NCI-H446 treated with DMSO at 0.1 percent for 48 hours (cell line): ENCODE measurements around the gene HES5.
"Not testable (repeated sequence)": the region's sequence is repeated elsewhere in the genome, so short reads cannot be mapped to it uniquely, and the experiment has no call there.

Experiments
- DNase-seq: peaks from one replicate; lab custom pipeline; 2025; lab: John Stamatoyannopoulos, UW

The HES5 gene

GRCh38 chr1:2529784-2530512, at the start of gene HES5:
Gene HES5, minus strand, starts transcription at chr1:2530263. Its CDS starts 99 bp downstream, at chr1:2530164.
- no peak for DNase-seq

DNA sequence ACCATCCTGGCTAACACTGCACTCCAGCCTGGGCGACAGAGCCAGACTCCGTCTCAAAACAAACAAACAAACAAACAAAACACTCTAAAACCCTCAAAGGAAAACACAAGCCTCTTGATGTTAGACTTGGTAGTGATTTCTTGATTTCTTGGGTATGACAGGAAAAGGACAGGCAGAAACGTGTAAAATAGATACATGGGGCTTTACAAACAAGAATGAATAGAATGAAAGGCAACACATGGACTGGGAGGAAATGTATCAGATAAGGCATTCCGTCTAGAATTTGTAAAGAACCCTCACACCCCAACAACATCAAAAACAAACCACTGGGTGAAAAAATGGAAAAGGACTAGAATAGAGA, 48.7 kb upstream of the HES5 start:
- DNase-seq: no peak

- DNase-seq: not testable (repeated sequence)
Observed at GRCh38 chr1:2577565-2578075, 47.6 kb upstream of the HES5 start.

GRCh38 chr1:2575801-2576663, 46.0 kb upstream of the HES5 start:
- DNase-seq: no peak

- DNase-seq: no peak
Observed at GRCh38 chr1:2574350-2574749, 44.3 kb upstream of the HES5 start.

DNA sequence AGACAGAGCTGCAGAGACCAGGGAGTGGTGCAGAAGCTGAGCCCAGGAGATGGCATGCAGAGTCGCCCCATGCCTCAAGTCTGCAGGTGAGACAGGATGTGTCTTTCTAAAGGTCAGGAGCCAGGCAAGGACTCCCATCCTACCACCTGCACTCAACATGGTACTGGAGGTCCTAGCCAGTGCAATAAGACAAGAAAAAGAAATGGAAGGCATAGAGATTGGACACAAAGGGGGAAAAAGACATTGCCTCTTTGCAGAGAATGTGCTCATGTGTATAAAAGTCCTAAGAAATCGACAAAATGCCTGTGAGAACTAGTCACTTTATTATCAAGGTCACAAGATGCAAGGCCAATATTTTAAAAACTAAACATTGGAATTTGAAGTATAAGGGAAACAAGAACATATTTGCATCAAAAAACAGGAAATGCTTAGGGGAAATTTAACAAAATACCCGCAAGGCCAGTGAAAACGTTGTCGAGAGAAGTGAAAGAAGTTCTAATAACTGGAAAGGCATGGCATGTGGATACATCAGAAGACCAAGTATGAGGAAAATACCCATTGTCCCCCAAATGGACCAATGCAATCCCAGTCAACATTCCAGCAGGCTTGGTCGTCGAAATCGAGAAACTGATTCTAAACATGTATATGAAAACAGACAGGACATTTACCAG, 43.3 kb upstream of the HES5 start:
- DNase-seq: no peak

DNA sequence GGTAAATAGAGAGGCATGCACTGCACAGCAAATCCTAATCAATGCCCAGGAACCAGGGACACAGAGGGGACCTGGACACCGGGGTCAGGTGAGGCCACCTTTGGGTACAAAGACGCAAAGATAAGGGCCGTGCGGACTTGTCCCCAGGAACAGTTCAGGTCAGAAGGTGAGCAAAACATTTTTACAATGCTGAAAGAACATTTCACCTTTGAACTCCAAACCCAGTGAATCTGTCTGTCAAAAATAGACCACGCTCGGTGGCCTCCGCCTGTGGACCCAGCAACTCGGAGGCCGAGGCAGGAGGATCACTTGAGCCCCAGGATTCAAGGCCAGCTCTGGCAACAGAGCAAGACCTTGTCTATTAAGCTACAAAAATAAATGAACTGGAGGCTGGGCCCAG, 41.3 kb upstream of the HES5 start:
- DNase-seq: no peak

- DNase-seq: no peak
Observed at GRCh38 chr1:2570332-2570731, 40.3 kb upstream of the HES5 start.

DNA sequence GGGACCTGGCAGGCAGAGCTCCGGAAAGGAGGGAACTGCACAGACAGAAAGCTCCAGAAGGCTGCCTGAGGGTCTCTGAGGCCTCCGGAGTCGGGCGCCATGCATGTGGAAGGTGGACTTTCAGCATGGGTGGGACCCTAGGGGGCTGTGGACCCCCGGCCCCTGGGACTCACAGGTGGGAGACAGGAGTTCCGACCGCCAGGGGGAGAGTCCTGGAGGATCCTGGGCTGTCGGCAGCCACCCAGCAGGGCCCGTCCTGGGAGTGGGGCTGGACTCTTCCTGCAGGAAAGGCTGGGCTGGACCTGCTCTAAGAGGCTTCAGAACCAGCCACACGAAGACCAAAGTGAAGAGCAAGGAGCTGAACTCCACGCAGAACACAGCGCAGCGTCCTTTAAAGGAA, 39.6 kb upstream of the HES5 start:
- not testable (repeated sequence) for DNase-seq

DNA sequence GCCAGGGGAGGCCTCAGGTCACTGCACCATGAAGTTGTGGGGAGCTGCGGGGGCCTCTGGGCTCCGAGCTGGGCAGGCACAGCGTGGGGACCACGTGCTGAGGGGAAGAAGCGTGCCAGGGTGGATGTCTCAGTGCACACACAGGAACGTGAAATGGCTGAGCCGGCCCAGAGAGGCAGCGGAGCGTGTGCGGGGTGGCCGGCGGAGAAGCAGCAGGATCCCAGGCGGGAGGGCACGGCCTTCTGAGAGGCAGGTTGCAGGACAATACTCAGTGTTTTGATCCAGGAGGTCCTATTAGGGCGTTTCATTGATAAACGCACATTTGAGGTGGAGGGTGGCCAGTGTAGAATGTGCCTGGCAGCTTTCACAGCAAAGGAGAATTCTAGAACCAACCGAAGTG, 39.0 kb upstream of the HES5 start:
- no peak for DNase-seq

DNA sequence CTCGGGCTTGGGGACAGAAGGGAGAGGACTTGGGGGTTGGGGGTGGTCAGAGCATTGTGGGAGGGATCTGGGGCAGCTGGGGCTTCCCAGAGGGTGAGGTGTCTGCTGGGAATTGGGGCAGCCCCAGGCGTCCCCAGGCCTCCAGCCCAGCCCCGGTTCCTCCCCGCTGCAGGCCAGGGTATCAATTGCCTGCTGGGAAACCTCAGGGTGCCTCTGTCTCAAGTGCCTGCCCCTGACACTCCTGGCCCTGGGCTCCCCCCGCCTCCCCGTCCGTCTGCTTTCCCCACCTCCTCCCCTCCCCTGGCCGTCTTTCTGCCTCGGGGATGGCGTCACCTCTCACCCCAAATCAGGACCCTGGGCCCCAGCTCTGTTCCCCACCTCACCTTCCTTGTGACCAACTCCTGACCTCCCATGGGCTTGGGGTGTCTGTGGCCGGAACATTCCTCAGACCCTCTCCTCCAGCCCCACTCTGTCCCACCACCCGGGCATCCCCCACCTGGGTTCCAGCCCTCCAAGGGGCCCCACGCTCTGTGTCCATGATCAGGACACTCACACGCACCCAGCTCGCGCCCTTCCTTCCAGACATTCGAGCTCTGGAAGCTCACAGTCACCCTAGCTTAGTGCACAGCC, 38.2 kb upstream of the HES5 start:
- DNase-seq: not testable (repeated sequence)

DNA sequence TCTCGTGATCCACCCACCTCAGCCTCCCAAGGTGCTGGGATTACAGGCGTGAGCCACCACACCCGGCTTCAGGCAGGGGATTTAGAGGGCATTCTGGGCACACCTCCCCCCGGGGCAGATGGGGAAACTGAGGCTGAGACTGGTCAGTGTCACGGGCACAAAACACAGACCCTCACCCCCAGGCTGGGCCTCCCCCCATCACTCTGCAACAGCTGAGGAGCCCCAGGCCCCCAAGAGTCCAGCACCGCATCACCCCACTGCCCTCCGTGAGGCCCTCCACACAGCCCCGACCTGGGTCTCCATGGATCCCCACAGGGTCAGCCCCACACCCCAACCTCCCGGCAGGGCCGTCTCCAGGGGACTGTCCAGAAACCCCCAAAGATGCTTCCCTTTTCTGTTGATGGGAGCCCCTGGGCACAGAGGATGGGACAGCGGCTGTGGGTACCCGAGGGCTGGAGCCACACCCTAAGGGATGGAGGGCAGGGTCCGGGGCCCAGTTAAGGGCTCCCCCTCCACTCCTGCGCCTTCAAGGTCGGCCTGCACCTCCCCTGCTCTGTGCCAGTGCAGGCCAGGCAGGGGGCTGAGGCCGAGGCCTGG, 37.1 kb upstream of the HES5 start:
- DNase-seq: no peak

- no peak for DNase-seq
Observed at GRCh38 chr1:2566101-2567045, 36.3 kb upstream of the HES5 start.

- DNase-seq: no peak
Observed at GRCh38 chr1:2564815-2565374, 34.8 kb upstream of the HES5 start.

- DNase-seq: no peak
Observed at GRCh38 chr1:2564006-2564814, 34.1 kb upstream of the HES5 start.

GRCh38 chr1:2563205-2563604, 33.1 kb upstream of the HES5 start:
- DNase-seq: no peak

- DNase-seq: no peak
Observed at GRCh38 chr1:2561898-2562895, 32.1 kb upstream of the HES5 start.

- no peak for DNase-seq
Observed at GRCh38 chr1:2561446-2561845, 31.4 kb upstream of the HES5 start.
